Measurements from ENCODE around the gene TSKU. TPM values are rescaled to one million over a fixed set of nuclear protein-coding genes. Genes with fewer than 3 reads are reported as not detected.

Gene TSKU
- total RNA-seq, 4 donors from 2014 or later: 140 to 385 (median 202) TPM

- DNase-seq (ENCODE audit: low spot score in 2 of 2): peak in 1 of 2 donors; percentile 4
- Histone ChIP-seq H3K4me3 (no peak overlapping the region), H3K9me3 (peaks cover 0 to 5% (median 0%) of the 10 kb centered on the region in 4 donors), H3K27me3 (no peaks in the 10 kb centered on the region), H3K36me3 (peaks cover 0 to 24% (median 0%) of the 10 kb centered on the region in 3 donors), H3K4me1 (peaks cover 0 to 95% (median 23%) of the 10 kb centered on the region in 4 donors), H3K27ac (peak overlapping the region in 3 of 4 donors; percentile 19 to 77 (median 75))
- TF ChIP-seq CTCF (IDR thresholded peaks at IDR 0.05) (no peak), POLR2A (IDR thresholded peaks at IDR 0.05) (no peak)
- WGBS, 2 donors: 94 to 95% methylated on average over 16 to 19 of the region's 26 CpGs
Measured at GRCh38 chr11:76795936-76796441, 12.8 kb downstream of the TSKU start.

- H3K27ac ChIP-seq: peak overlapping the region in 2 of 4 donors; percentile 12 to 55
- DNase-seq (ENCODE audit: low spot score in 2 of 2): peak in 1 of 2 donors; percentile 5
- no peaks in the 10 kb centered on the region for H3K9me3 ChIP-seq
- peaks cover 0 to 20% (median 0%) of the 10 kb centered on the region in 3 donors for H3K36me3 ChIP-seq
- TF ChIP-seq POLR2A (IDR thresholded peaks at IDR 0.05): no peak
- TF ChIP-seq EP300 (IDR thresholded peaks at IDR 0.05): no peak
- TF ChIP-seq CTCF (IDR thresholded peaks at IDR 0.05): no peak
- H3K27me3 ChIP-seq: no peaks in the 10 kb centered on the region
- peaks cover 0 to 94% (median 25%) of the 10 kb centered on the region in 4 donors for H3K4me1 ChIP-seq
- no peak overlapping the region for H3K4me3 ChIP-seq
- 89 to 92% methylated on average over 10 to 19 of the region's 20 CpGs for WGBS, 2 donors
Measured at GRCh38 chr11:76796511-76797198, 13.5 kb downstream of the TSKU start.

DNA sequence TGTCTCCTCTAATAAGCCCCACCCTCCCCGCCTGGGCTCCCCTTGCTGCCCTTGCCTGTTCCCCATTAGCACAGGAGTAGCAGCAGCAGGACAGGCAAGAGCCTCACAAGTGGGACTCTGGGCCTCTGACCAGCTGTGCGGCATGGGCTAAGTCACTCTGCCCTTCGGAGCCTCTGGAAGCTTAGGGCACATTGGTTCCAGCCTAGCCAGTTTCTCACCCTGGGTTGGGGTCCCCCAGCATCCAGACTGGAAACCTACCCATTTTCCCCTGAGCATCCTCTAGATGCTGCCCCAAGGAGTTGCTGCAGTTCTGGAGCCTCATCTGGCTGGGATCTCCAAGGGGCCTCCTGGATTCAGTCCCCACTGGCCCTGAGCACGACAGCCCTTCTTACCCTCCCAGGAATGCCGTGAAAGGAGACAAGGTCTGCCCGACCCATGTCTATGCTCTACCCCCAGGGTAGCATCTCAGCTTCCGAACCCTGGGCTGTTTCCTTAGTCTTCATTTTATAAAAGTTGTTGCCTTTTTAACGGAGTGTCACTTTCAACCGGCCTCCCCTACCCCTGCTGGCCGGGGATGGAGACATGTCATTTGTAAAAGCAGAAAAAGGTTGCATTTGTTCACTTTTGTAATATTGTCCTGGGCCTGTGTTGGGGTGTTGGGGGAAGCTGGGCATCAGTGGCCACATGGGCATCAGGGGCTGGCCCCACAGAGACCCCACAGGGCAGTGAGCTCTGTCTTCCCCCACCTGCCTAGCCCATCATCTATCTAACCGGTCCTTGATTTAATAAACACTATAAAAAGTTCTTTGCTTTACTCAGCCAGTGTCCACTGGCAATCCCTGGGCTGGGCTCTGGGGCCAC lies 14.4 kb downstream of the TSKU start:
- Histone ChIP-seq H3K27ac (peak overlapping the region in 3 of 4 donors; percentile 1 to 63 (median 13)), H3K9me3 (no peaks in the 10 kb centered on the region), H3K36me3 (peaks cover 0 to 20% (median 0%) of the 10 kb centered on the region in 3 donors), H3K4me3 (no peak overlapping the region), H3K4me1 (peaks cover 0 to 94% (median 22%) of the 10 kb centered on the region in 4 donors), H3K27me3 (no peaks in the 10 kb centered on the region)
- TF ChIP-seq POLR2A (IDR thresholded peaks at IDR 0.05) (no peak), CTCF (IDR thresholded peaks at IDR 0.05) (peak in 1 of 5 experiments; percentile 11), EP300 (IDR thresholded peaks at IDR 0.05) (no peak)
- 87 to 88% methylated on average over 11 of the region's 11 CpGs for WGBS, 2 donors
- peak in 1 of 2 donors; percentile 6 for DNase-seq (ENCODE audit: low spot score in 2 of 2)

- Histone ChIP-seq H3K27ac (peak overlapping the region in 3 of 4 donors; percentile 18 to 63 (median 26)), H3K36me3 (peaks cover 0 to 20% (median 0%) of the 10 kb centered on the region in 3 donors), H3K4me1 (peaks cover 0 to 94% (median 19%) of the 10 kb centered on the region in 4 donors), H3K4me3 (no peak overlapping the region), H3K9me3 (no peaks in the 10 kb centered on the region), H3K27me3 (no peaks in the 10 kb centered on the region)
- WGBS, 2 donors: 89 to 93% methylated on average over 5 of the region's 5 CpGs
- no peak for TF ChIP-seq CTCF (IDR thresholded peaks at IDR 0.05)
- no peak for TF ChIP-seq EP300 (IDR thresholded peaks at IDR 0.05)
- TF ChIP-seq POLR2A (IDR thresholded peaks at IDR 0.05): no peak
- DNase-seq (ENCODE audit: low spot score in 2 of 2): peak in 1 of 2 donors; percentile 15
Measured at GRCh38 chr11:76798202-76798581, 15.0 kb downstream of the TSKU start.
